CD4-positive, alpha-beta T cell treated with Interleukin-2 at 100 ng/mL for 4 hours (primary cell): ENCODE data around the gene OR4D11.

Experiments used
- DNase-seq: peaks from one replicate; pipeline ENCODE4 v3.0.0-alpha.2; 2020; ENCODE audit warnings: low spot score

OR4D11 gene

GRCh38 chr11:59548309-59548656, 44.9 kb downstream of the OR4D11 start:
- no peak for DNase-seq

GRCh38 chr11:59550368-59550841, 47.0 kb downstream of the OR4D11 start:
- peak; percentile 86 for DNase-seq

GRCh38 chr11:59550842-59551658, 47.7 kb downstream of the OR4D11 start:
- peak; percentile 83 for DNase-seq

GRCh38 chr11:59551659-59552521, 48.5 kb downstream of the OR4D11 start:
- no peak for DNase-seq

GRCh38 chr11:59552844-59553243, 49.5 kb downstream of the OR4D11 start:
- DNase-seq, result no peak

- no peak for DNase-seq
Measured at GRCh38 chr11:59553323-59553722, 49.9 kb downstream of the OR4D11 start.
